ENCODE data around the gene CDC25B. TPM values are rescaled to one million over a fixed set of nuclear protein-coding genes. Genes with fewer than 3 reads are reported as not detected.

CDC25B gene
- total and polyA plus RNA-seq, 4 donors, result 4.4 to 12.9 (median 9.2) TPM

GRCh38 chr20:3786665-3787323 is 9.3 kb upstream of the CDC25B start, which contains the start of gene CENPB:
CENPB (minus strand) TSS chr20:3786740; CDS start chr20:3786483, 257 bp downstream.
- 3% methylated on average over 70 of the region's 70 CpGs for WGBS
- Histone ChIP-seq H3K27ac (ENCODE audit: low read depth in 1 of 2, low read length in 2 of 2) (peak within 1 kb of the TSS; percentile 62 to 72), H3K4me3 (ENCODE audit: low read depth in 1 of 3, low read length in 3 of 3) (peak within 1 kb of the TSS; percentile 76 to 89 (median 80)), H3K9ac (ENCODE audit: low read depth in 1 of 2, low read length in 2 of 2) (peak within 1 kb of the TSS in 1 of 2 donors; percentile 76), H3K9me3 (ENCODE audit: control insufficient read depth in 4 of 4, low read length in 3 of 4) (no peaks in the 10 kb centered on the region), H3K36me3 (ENCODE audit: control insufficient read depth in 4 of 4, insufficient read depth in 3 of 4, low read depth in 1 of 4, low read length in 3 of 4) (peaks cover 0 to 5% (median 0%) of the 10 kb centered on the region in 4 donors), H3K27me3 (ENCODE audit: control insufficient read depth in 4 of 4, insufficient read depth in 4 of 4, low read length in 3 of 4) (no peaks in the 10 kb centered on the region), H3K4me1 (ENCODE audit: control insufficient read depth in 4 of 4, insufficient read depth in 4 of 4, low read length in 3 of 4) (peaks cover 10 to 30% (median 19%) of the 10 kb centered on the region in 4 donors)
- TF ChIP-seq HNF4A (conservative IDR thresholded peaks at IDR 0.05), result no peak
- TF ChIP-seq RXRA (IDR thresholded peaks at IDR 0.05), result no peak
- peak; percentile 94 for TF ChIP-seq REST (IDR thresholded peaks at IDR 0.05)
- TF ChIP-seq RAD21 (IDR thresholded peaks at IDR 0.05), result peak; percentile 68 to 75
- no peak for TF ChIP-seq ZBTB33 (IDR thresholded peaks at IDR 0.05)
- no peak for TF ChIP-seq FOXA1 (IDR thresholded peaks at IDR 0.05)
- TF ChIP-seq NR2F2 (IDR thresholded peaks at IDR 0.05), result no peak
- no peak for TF ChIP-seq EGR1 (IDR thresholded peaks at IDR 0.05; ENCODE audit: low read depth in 2 of 2)
- peak; percentile 84 for TF ChIP-seq CTCF (IDR thresholded peaks at IDR 0.05; ENCODE audit: low read depth, low read length, missing input control)
- no peak for TF ChIP-seq ATF3 (IDR thresholded peaks at IDR 0.05)
- TF ChIP-seq GABPA (IDR thresholded peaks at IDR 0.05 in 1 of 2, conservative IDR thresholded peaks at IDR 0.05 in 1 of 2), result no peak
- peak; percentile 94 for DNase-seq (ENCODE audit: low spot score)

GRCh38 chr20:3787324-3788014 is 8.6 kb upstream of the CDC25B start:
- TF ChIP-seq HNF4G (IDR thresholded peaks at IDR 0.05), result no peak
- TF ChIP-seq RXRA (IDR thresholded peaks at IDR 0.05), result no peak
- peaks cover 10 to 29% (median 19%) of the 10 kb centered on the region in 4 donors for H3K4me1 ChIP-seq (ENCODE audit: control insufficient read depth in 4 of 4, insufficient read depth in 4 of 4, low read length in 3 of 4)

More at GRCh38 chr20:3787324-3788014, 8.6 kb upstream of the CDC25B start:
- Histone ChIP-seq H3K27me3 (ENCODE audit: control insufficient read depth in 4 of 4, insufficient read depth in 4 of 4, low read length in 3 of 4) (no peaks in the 10 kb centered on the region), H3K9ac (ENCODE audit: low read depth in 1 of 2, low read length in 2 of 2) (peak overlapping the region in 1 of 2 donors; percentile 76), H3K4me3 (ENCODE audit: low read depth in 1 of 3, low read length in 3 of 3) (peak overlapping the region in 1 of 3 donors; percentile 31), H3K27ac (ENCODE audit: low read depth in 1 of 2, low read length in 2 of 2) (no peak overlapping the region), H3K36me3 (ENCODE audit: control insufficient read depth in 4 of 4, insufficient read depth in 3 of 4, low read depth in 1 of 4, low read length in 3 of 4) (peaks cover 0 to 5% (median 0%) of the 10 kb centered on the region in 4 donors), H3K9me3 (ENCODE audit: control insufficient read depth in 4 of 4, low read length in 3 of 4) (no peaks in the 10 kb centered on the region)
- no peak for DNase-seq (ENCODE audit: low spot score)
- WGBS, result 91% methylated on average over 5 of the region's 5 CpGs
